Measurements from ENCODE around the gene PI4K2A.

Gene PI4K2A

GRCh38 chr10:97714401-97715258, 74.2 kb downstream of the PI4K2A start (continued):
- TF ChIP-seq ZNF664 (tag by site-specific recombination; IDR thresholded peaks at IDR 0.05) (no peak), GFI1B (tag by site-specific recombination; IDR thresholded peaks at IDR 0.05) (no peak), ZFP3 (tag by site-specific recombination; IDR thresholded peaks at IDR 0.05; ENCODE audit: low read depth) (no peak), ZNF221 (tag by site-specific recombination; IDR thresholded peaks at IDR 0.05; ENCODE audit: borderline replicate concordance) (no peak), ZNF529 (tag by site-specific recombination; IDR thresholded peaks at IDR 0.05; ENCODE audit: insufficient replicate concordance) (no peak), ZBTB21 (tag by site-specific recombination; IDR thresholded peaks at IDR 0.05) (no peak), ZNF324 (tag by site-specific recombination; IDR thresholded peaks at IDR 0.05) (no peak), ZNF169 (tag by site-specific recombination; IDR thresholded peaks at IDR 0.05) (no peak), ZBTB1 (tag by site-specific recombination; IDR thresholded peaks at IDR 0.05) (no peak), ZNF639 (tag by site-specific recombination; IDR thresholded peaks at IDR 0.05) (no peak), ZNF132 (tag by site-specific recombination; IDR thresholded peaks at IDR 0.05; ENCODE audit: borderline replicate concordance) (no peak), ZNF621 (tag by site-specific recombination; IDR thresholded peaks at IDR 0.05) (no peak), ZNF777 (tag by site-specific recombination; IDR thresholded peaks at IDR 0.05; ENCODE audit: borderline replicate concordance) (peak; percentile 72; the same call in 1 of the 2 replicates), OVOL3 (tag by site-specific recombination; IDR thresholded peaks at IDR 0.05) (no peak), ZNF473 (tag by site-specific recombination; IDR thresholded peaks at IDR 0.05) (no peak), ZNF433 (tag by site-specific recombination; IDR thresholded peaks at IDR 0.05; ENCODE audit: low read depth) (no peak), ZNF596 (tag by site-specific recombination; IDR thresholded peaks at IDR 0.05) (no peak), SALL2 (tag by site-specific recombination; IDR thresholded peaks at IDR 0.05; ENCODE audit: borderline replicate concordance) (no peak), ZNF747 (tag by site-specific recombination; IDR thresholded peaks at IDR 0.05) (no peak), ZNF629 (tag by site-specific recombination; IDR thresholded peaks at IDR 0.05) (no peak; the same call in 1 of the 2 replicates), ZNF121 (tag by site-specific recombination; IDR thresholded peaks at IDR 0.05) (no peak), ZNF133 (tag by site-specific recombination; IDR thresholded peaks at IDR 0.05) (no peak), KLF10 (tag by site-specific recombination; IDR thresholded peaks at IDR 0.05) (0 out of 2 replicates have a peak, but pooled peaks have one; percentile 39), ZBTB11 (tag by site-specific recombination; conservative IDR thresholded peaks at IDR 0.05; ENCODE audit: low read depth) (peak; percentile 29; the same call in 1 of the 2 replicates), SP2 (tag by site-specific recombination; IDR thresholded peaks at IDR 0.05) (peak; percentile 84), ZBTB8A (tag by site-specific recombination; IDR thresholded peaks at IDR 0.05) (peak; percentile 98), ZNF391 (tag by site-specific recombination; IDR thresholded peaks at IDR 0.05; ENCODE audit: borderline replicate concordance, low read depth) (peak; percentile 21; the same call in 1 of the 2 replicates), HOXC10 (CRISPR knock-in tag; IDR thresholded peaks at IDR 0.05) (no peak)
- TF ChIP-seq, protein P1, sequence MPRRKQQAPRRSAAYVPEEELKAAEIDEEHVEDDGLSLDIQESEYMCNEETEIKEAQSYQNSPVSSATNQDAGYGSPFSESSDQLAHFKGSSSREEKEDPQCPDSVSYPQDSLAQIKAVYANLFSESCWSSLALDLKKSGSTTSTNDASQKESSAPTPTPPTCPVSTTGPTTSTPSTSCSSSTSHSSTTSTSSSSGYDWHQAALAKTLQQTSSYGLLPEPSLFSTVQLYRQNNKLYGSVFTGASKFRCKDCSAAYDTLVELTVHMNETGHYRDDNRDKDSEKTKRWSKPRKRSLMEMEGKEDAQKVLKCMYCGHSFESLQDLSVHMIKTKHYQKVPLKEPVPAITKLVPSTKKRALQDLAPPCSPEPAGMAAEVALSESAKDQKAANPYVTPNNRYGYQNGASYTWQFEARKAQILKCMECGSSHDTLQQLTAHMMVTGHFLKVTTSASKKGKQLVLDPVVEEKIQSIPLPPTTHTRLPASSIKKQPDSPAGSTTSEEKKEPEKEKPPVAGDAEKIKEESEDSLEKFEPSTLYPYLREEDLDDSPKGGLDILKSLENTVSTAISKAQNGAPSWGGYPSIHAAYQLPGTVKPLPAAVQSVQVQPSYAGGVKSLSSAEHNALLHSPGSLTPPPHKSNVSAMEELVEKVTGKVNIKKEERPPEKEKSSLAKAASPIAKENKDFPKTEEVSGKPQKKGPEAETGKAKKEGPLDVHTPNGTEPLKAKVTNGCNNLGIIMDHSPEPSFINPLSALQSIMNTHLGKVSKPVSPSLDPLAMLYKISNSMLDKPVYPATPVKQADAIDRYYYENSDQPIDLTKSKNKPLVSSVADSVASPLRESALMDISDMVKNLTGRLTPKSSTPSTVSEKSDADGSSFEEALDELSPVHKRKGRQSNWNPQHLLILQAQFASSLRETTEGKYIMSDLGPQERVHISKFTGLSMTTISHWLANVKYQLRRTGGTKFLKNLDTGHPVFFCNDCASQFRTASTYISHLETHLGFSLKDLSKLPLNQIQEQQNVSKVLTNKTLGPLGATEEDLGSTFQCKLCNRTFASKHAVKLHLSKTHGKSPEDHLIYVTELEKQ (tag by site-specific recombination; IDR thresholded peaks at IDR 0.05; ENCODE audit: borderline replicate concordance): no peak
